Mesenchymal stem cell (in vitro differentiated cells and primary cell): ENCODE results near the gene CPNE7.

Experiments used
- DNase-seq: peaks from one replicate; pipeline ENCODE4 v3.0.0-alpha.2; 2013
- H2AFZ ChIP-seq: one replicate; pipeline ENCODE4 v1.6.1; 2013; ENCODE audit warnings: low read depth, mild to moderate bottlenecking, control low read depth, inconsistent platforms, low read length, moderate library complexity
- H2AK5ac ChIP-seq: 2 replicates; pipeline ENCODE4 v1.6.1; 2013; ENCODE audit warnings: low read length, moderate library complexity, mild to moderate bottlenecking, inconsistent platforms; ENCODE audit not compliant: severe bottlenecking
- H2BK120ac ChIP-seq: one replicate; pipeline ENCODE4 v1.6.1; 2013; ENCODE audit warnings: low read depth, mild to moderate bottlenecking, inconsistent platforms, low read length, moderate library complexity
- H2BK12ac ChIP-seq, 2 experiments: one replicate each; pipeline ENCODE4 v1.6.1; 2013; ENCODE audit warnings: inconsistent platforms in 2 of 2, low read length in 2 of 2, mild to moderate bottlenecking in 2 of 2, moderate library complexity in 2 of 2, control low read depth in 1 of 2
- H2BK15ac ChIP-seq: one replicate; pipeline ENCODE4 v1.6.1; 2013; ENCODE audit warnings: mild to moderate bottlenecking, low read depth, inconsistent platforms; ENCODE audit not compliant: poor library complexity, severe bottlenecking
- H2BK5ac ChIP-seq: 2 replicates; pipeline ENCODE4 v1.6.1; 2013; ENCODE audit warnings: low read depth, mild to moderate bottlenecking, low read length, control low read depth, inconsistent platforms; ENCODE audit not compliant: poor library complexity, severe bottlenecking
- H3K14ac ChIP-seq, 2 experiments: one replicate each; pipeline ENCODE4 v1.6.1; 2013; ENCODE audit warnings: inconsistent platforms in 2 of 2, low read length in 2 of 2, control low read depth in 1 of 2, mild to moderate bottlenecking in 1 of 2, moderate library complexity in 1 of 2
- H3K18ac ChIP-seq, 2 experiments: one replicate each; pipeline ENCODE4 v1.6.1; 2013; ENCODE audit warnings: inconsistent platforms in 2 of 2, low read length in 2 of 2, control low read depth in 1 of 2, low read depth in 1 of 2, mild to moderate bottlenecking in 1 of 2
- H3K23ac ChIP-seq, 2 experiments: one replicate each; pipeline ENCODE4 v1.6.1; 2013; ENCODE audit warnings: inconsistent platforms in 2 of 2, low read length in 2 of 2, mild to moderate bottlenecking in 2 of 2, moderate library complexity in 2 of 2, control low read depth in 1 of 2
- H3K27ac ChIP-seq: 2 replicates; pipeline ENCODE4 v1.5.1; 2013; ENCODE audit warnings: mild to moderate bottlenecking, moderate library complexity, low read length, control low read depth, inconsistent platforms; ENCODE audit not compliant: poor library complexity, severe bottlenecking
- H3K27me3 ChIP-seq, 2 experiments: 2 replicates each; pipeline versions ENCODE4 v1.6.1 to v1.7.0; 2013; ENCODE audit warnings: low read length in 2 of 2, mild to moderate bottlenecking in 2 of 2, moderate library complexity in 2 of 2, control low read depth in 1 of 2, inconsistent platforms in 1 of 2; ENCODE audit not compliant: control insufficient read depth in 1 of 2, insufficient read depth in 1 of 2
- H3K36me3 ChIP-seq, 2 experiments: 2 replicates each; pipeline versions ENCODE4 v1.6.1 to v1.7.0; 2013; ENCODE audit warnings: low read length in 2 of 2, control low read depth in 1 of 2, inconsistent platforms in 1 of 2, low read depth in 1 of 2, mild to moderate bottlenecking in 1 of 2; ENCODE audit not compliant: insufficient read depth in 2 of 2, control insufficient read depth in 1 of 2
- H3K4ac ChIP-seq, 2 experiments: one replicate each; pipeline ENCODE4 v1.6.1; 2013; ENCODE audit warnings: inconsistent platforms in 2 of 2, low read length in 2 of 2, mild to moderate bottlenecking in 2 of 2, moderate library complexity in 2 of 2, control low read depth in 1 of 2, low read depth in 1 of 2
- H3K4me1 ChIP-seq: 2 replicates; pipeline ENCODE4 v1.6.1; 2013; ENCODE audit warnings: low read depth, low read length, control low read depth; ENCODE audit not compliant: control insufficient read depth, insufficient read depth
- H3K4me2 ChIP-seq: 2 replicates; pipeline ENCODE4 v1.6.1; 2013; ENCODE audit warnings: low read length, mild to moderate bottlenecking, inconsistent platforms; ENCODE audit not compliant: poor library complexity, severe bottlenecking
- H3K4me3 ChIP-seq, 2 experiments: 2 replicates each; pipeline versions ENCODE4 v1.5.1 to v1.7.0; 2013; ENCODE audit warnings: low read length in 2 of 2, mild to moderate bottlenecking in 2 of 2, control low read depth in 1 of 2, low read depth in 1 of 2; ENCODE audit not compliant: insufficient read depth in 1 of 2
- H3K79me1 ChIP-seq: replicated peaks from 2 replicates; pipeline ENCODE4 v1.6.1; 2013; ENCODE audit warnings: mild to moderate bottlenecking, control low read depth, low read length, inconsistent platforms; ENCODE audit not compliant: poor library complexity, severe bottlenecking
- H3K9ac ChIP-seq: 2 replicates; pipeline ENCODE4 v1.7.0; 2013; ENCODE audit warnings: mild to moderate bottlenecking, low read length, moderate library complexity
- H3K9me3 ChIP-seq: 2 replicates; pipeline ENCODE4 v1.7.0; 2013; ENCODE audit warnings: mild to moderate bottlenecking, low read length; ENCODE audit not compliant: control insufficient read depth
- H4K8ac ChIP-seq: one replicate; pipeline ENCODE4 v1.6.1; 2013; ENCODE audit warnings: inconsistent platforms, mild to moderate bottlenecking, low read length, moderate library complexity
- H4K91ac ChIP-seq: one replicate; pipeline ENCODE4 v1.6.1; 2013; ENCODE audit warnings: mild to moderate bottlenecking, low read length, inconsistent platforms
- WGBS: methylation state at CpG from one replicate; pipeline ENCODE4 v1.1.7; 2013; ENCODE audit warnings: mixed read lengths; 5-methylcytosine and 5-hydroxymethylcytosine counted together

CPNE7 gene

GRCh38 chr16:89531821-89532526, 43.6 kb upstream of the CPNE7 start:
- Histone ChIP-seq H2BK120ac (no peak overlapping the region), H3K27me3 (no peaks in the 10 kb centered on the region), H3K18ac (no peak overlapping the region), H4K8ac (no peak overlapping the region), H2BK12ac (no peak overlapping the region), H2BK15ac (no peak overlapping the region), H2AFZ (no peak overlapping the region), H3K79me1 (peaks cover 29% of the 10 kb centered on the region), H3K23ac (no peak overlapping the region), H2BK5ac (no peak overlapping the region), H3K9ac (no peak overlapping the region), H2AK5ac (no peak overlapping the region), H3K4ac (no peak overlapping the region), H3K9me3 (no peaks in the 10 kb centered on the region), H3K14ac (no peak overlapping the region), H3K4me3 (no peak overlapping the region), H3K4me2 (no peak overlapping the region), H3K27ac (no peak overlapping the region), H4K91ac (no peak overlapping the region), H3K36me3 (peaks cover 86 to 91% of the 10 kb centered on the region in 2 experiments), H3K4me1 (peaks cover 7% of the 10 kb centered on the region)
- DNase-seq = no peak
- WGBS = 96% methylated on average over 24 of the region's 31 CpGs

GRCh38 chr16:89534252-89534756, 41.3 kb upstream of the CPNE7 start:
- no peak overlapping the region for H3K4me3 ChIP-seq
- H3K18ac ChIP-seq = no peak overlapping the region
- no peak overlapping the region for H2AFZ ChIP-seq
- H4K8ac ChIP-seq = no peak overlapping the region
- H3K79me1 ChIP-seq = peaks cover 27% of the 10 kb centered on the region
- peak; percentile 52 for DNase-seq
- H2BK12ac ChIP-seq = no peak overlapping the region
- no peaks in the 10 kb centered on the region for H3K9me3 ChIP-seq
- no peak overlapping the region for H3K4ac ChIP-seq
- H3K9ac ChIP-seq = no peak overlapping the region
- no peak overlapping the region for H4K91ac ChIP-seq
- H3K4me1 ChIP-seq = peaks cover 26% of the 10 kb centered on the region
- H3K27me3 ChIP-seq = no peaks in the 10 kb centered on the region
- no peak overlapping the region for H3K4me2 ChIP-seq
- no peak overlapping the region for H2BK15ac ChIP-seq
- no peak overlapping the region for H3K27ac ChIP-seq
- no peak overlapping the region for H2BK5ac ChIP-seq
- H3K36me3 ChIP-seq = peaks cover 84 to 86% of the 10 kb centered on the region in 2 experiments
- H3K14ac ChIP-seq = no peak overlapping the region
- 87% methylated on average over 9 of the region's 11 CpGs for WGBS
- H2BK120ac ChIP-seq = no peak overlapping the region
- no peak overlapping the region for H2AK5ac ChIP-seq
- no peak overlapping the region for H3K23ac ChIP-seq

DNA sequence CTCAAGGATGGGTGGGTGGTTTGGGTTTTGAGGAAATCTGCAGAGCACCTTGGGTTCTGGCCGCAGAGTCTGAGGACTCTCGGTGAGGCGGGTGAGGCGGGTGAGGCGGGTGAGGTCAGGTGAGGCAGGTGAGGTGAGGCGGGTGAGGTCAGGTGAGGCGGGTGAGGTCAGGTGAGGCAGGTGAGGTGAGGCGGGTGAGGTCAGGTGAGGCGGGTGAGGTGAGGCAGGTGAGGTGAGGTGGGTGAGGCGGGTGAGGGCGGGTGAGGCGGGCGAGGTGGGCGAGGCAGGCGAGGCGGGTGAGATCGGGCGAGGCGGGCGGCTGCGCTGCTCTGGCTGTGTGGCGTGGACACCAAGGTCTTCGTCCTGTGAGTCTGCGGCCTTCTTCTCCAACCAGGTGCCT, 39.2 kb upstream of the CPNE7 start:
- no peak for DNase-seq
- no peaks in the 10 kb centered on the region for H3K9me3 ChIP-seq
- H4K91ac ChIP-seq = no peak overlapping the region
- no peak overlapping the region for H3K14ac ChIP-seq
- H3K18ac ChIP-seq = no peak overlapping the region
- H2AFZ ChIP-seq = no peak overlapping the region
- H3K27me3 ChIP-seq = no peaks in the 10 kb centered on the region
- no peak overlapping the region for H2BK5ac ChIP-seq
- peaks cover 71 to 88% of the 10 kb centered on the region in 2 experiments for H3K36me3 ChIP-seq
- H3K4me3 ChIP-seq = no peak overlapping the region
- peaks cover 26% of the 10 kb centered on the region for H3K4me1 ChIP-seq
- H3K4me2 ChIP-seq = no peak overlapping the region
- H4K8ac ChIP-seq = no peak overlapping the region
- no peak overlapping the region for H3K27ac ChIP-seq
- H2BK12ac ChIP-seq = no peak overlapping the region
- H2AK5ac ChIP-seq = no peak overlapping the region
- no peak overlapping the region for H2BK120ac ChIP-seq
- H2BK15ac ChIP-seq = no peak overlapping the region
- no peak overlapping the region for H3K4ac ChIP-seq
- H3K79me1 ChIP-seq = peaks cover 29% of the 10 kb centered on the region
- H3K9ac ChIP-seq = no peak overlapping the region
- 98% methylated on average over 9 of the region's 24 CpGs for WGBS
- no peak overlapping the region for H3K23ac ChIP-seq

- Histone ChIP-seq H3K4ac (no peak overlapping the region), H3K4me1 (peaks cover 29% of the 10 kb centered on the region), H3K4me2 (no peak overlapping the region), H2BK120ac (no peak overlapping the region), H2BK5ac (no peak overlapping the region), H3K9ac (no peak overlapping the region), H3K14ac (no peak overlapping the region), H3K9me3 (no peaks in the 10 kb centered on the region), H3K36me3 (peaks cover 70 to 87% of the 10 kb centered on the region in 2 experiments), H2BK15ac (no peak overlapping the region), H2BK12ac (no peak overlapping the region), H4K91ac (no peak overlapping the region), H3K79me1 (peaks cover 26% of the 10 kb centered on the region), H3K27ac (no peak overlapping the region), H4K8ac (no peak overlapping the region), H3K4me3 (no peak overlapping the region), H3K27me3 (no peaks in the 10 kb centered on the region), H3K23ac (no peak overlapping the region), H2AFZ (no peak overlapping the region), H2AK5ac (no peak overlapping the region), H3K18ac (no peak overlapping the region)
- WGBS = 95% methylated on average over 36 of the region's 36 CpGs
- DNase-seq = no peak
These were observed 38.5 kb upstream of the CPNE7 start for GRCh38 chr16:89536886-89537548.
